GM10266 (cell line): ENCODE measurements around the gene TFCP2L1.

ENCODE experiments used
- DNase-seq: peaks from one replicate; pipeline ENCODE4 v3.0.0; 2012; ENCODE audit errors: extremely low spot score
- CTCF ChIP-seq: IDR thresholded peaks from 2 replicates; pipeline ENCODE4 v1.5.1; 2012; ENCODE audit warnings: mild to moderate bottlenecking, low read depth; ENCODE audit not compliant: control insufficient read depth, insufficient read depth; ENCODE audit errors: missing control alignments

Gene TFCP2L1

GRCh38 chr2:121245120-121245820, 39.7 kb downstream of the TFCP2L1 start:
- no peak for TF ChIP-seq CTCF
- DNase-seq: no peak

- TF ChIP-seq CTCF: no peak
- no peak for DNase-seq
Measured at GRCh38 chr2:121244616-121245015, 40.4 kb downstream of the TFCP2L1 start.

DNA sequence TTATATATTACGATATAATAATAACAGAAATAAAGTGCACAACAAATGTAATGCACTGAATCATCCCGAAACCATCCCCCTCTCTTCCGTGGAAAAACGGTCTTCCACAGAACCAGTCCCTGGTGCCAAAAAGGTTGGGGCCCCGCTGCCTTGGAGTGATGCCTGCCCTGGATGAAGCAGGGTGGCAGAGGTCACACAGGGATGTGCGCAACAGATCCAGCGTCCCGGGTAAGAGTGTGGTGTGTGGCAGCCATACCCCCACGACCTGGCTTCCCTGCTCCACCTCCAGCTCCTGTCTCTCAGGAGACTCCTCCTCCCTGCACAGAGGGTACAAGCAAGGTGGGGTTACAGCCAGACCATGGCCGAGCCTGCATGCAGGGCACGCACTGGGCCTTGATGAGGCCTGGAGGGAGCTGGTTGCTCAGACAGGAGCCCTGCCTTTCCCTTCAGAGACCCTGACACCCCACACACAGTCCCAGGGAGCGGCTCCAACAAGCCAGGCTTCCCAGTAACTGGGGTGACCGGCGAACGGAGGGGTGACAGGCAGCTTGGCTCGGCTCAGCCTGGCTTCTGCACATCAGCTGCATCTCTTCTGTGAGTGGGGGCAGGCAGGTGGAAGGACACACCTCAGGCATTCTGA, 41.1 kb downstream of the TFCP2L1 start:
- TF ChIP-seq CTCF: no peak
- DNase-seq: no peak

DNA sequence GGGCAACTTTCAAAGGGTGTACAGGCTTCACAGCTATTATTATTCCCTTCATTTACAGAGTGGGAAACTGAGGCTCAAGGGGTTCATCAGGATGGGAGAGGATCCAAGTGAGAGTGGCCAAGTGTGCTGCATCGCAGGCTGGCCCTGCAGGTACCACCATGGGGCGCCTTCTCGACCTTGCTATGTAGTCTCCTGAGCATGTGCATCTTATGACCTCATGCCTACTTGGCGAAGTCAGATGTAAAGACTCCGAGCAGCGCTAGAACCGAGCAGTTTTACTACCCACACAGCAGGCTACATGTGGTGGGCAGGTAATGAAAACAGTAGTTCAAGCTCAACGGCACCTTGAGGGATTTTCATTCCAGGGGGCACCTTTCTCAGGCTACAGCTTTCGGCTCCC, 42.0 kb downstream of the TFCP2L1 start:
- no peak for TF ChIP-seq CTCF
- no peak for DNase-seq

- no peak for TF ChIP-seq CTCF
- DNase-seq: no peak
Measured at GRCh38 chr2:121242175-121242875, 42.7 kb downstream of the TFCP2L1 start.

DNA sequence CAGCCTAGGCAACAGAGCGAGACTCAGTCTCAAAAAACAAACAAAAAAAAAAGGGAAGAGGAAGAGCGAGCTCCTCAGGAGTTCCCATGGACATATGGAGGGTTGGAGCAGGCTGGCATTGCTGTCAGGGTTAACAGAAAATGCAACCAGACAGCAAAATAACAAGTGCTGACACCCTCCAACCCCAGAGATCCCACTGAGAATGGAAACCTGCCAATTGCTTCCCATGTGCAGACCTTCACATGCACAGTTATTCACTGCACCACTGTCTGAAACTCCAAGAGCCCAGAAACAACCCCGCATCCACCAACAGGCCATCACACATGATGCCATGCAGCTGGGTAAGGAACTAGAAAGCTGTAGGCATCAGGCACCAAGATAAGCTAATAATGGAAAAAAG, 43.5 kb downstream of the TFCP2L1 start:
- TF ChIP-seq CTCF: no peak
- no peak for DNase-seq

DNA sequence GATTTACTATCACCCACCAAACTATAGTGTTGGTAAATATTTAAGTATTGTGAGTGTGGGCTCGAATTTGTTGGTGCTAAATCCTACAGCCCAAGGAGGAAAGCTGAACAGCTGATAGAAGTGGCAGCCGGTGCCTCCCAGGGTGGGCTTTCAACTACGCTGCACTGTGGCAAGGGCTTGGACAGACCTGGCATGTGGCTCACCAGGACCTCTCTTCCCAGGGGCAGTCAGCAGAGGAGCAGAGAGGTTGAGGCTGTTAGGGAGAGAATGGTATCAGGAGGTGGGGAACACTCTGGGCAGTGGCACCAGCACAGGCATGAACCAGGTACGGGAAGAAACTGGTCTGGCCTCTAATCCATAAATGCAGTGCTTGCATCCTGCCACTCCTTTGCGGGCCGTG, 44.6 kb downstream of the TFCP2L1 start:
- no peak for DNase-seq
- TF ChIP-seq CTCF: no peak
